ENCODE data around the gene COLGALT1. TPM values are rescaled to one million over a fixed set of nuclear protein-coding genes. Genes with fewer than 3 reads are reported as not detected.

The COLGALT1 gene
- total and polyA plus RNA-seq, 9 of the 15 experiments (the other 6 are each of a cell fraction or from before 2014, with no cell fraction given) = 4.9 to 119 (median 82.6) TPM

GRCh38 chr19:17555480-17555928, at the start of gene COLGALT1 (continued):
- TF ChIP-seq NONO (IDR thresholded peaks at IDR 0.05; ENCODE audit: low read depth in 2 of 2, low read length in 1 of 2) (peak; percentile 67 to 85), ARHGAP35 (IDR thresholded peaks at IDR 0.05; ENCODE audit: partially characterized antibody) (no peak), SIN3A (IDR thresholded peaks at IDR 0.05; ENCODE audit: borderline replicate concordance in 2 of 2, control insufficient read depth in 1 of 2, low read depth in 2 of 2, low read length in 2 of 2) (0 out of 4 replicates have a peak, but pooled peaks of 1 of the 2 experiments have one; percentile 14), RBFOX2 (IDR thresholded peaks at IDR 0.05; ENCODE audit: low read depth, low read length) (no peak), HMGN3 (IDR thresholded peaks at IDR 0.05; ENCODE audit: borderline replicate concordance, extremely low read depth, insufficient read length, low read depth, low read length) (peak; percentile 72), HMG20A (CRISPR knock-in tag; conservative IDR thresholded peaks at IDR 0.05) (no peak), CREB1 (IDR thresholded peaks at IDR 0.05) (peak; percentile 86), CREB1 (CRISPR knock-in tag; IDR thresholded peaks at IDR 0.05) (peak; percentile 87), ZNF57 (CRISPR knock-in tag; IDR thresholded peaks at IDR 0.05) (no peak), CEBPB (tag; IDR thresholded peaks at IDR 0.05) (no peak), CBFA2T3 (IDR thresholded peaks at IDR 0.05) (no peak), GTF3C2 (IDR thresholded peaks at IDR 0.05; ENCODE audit: borderline replicate concordance, extremely low read depth, insufficient read length) (no peak), ZBTB49 (CRISPR knock-in tag; IDR thresholded peaks at IDR 0.05; ENCODE audit: borderline replicate concordance) (no peak), ATF2 (CRISPR knock-in tag; IDR thresholded peaks at IDR 0.05) (peak; percentile 84; the same call in 1 of the 2 replicates), ZNF217 (CRISPR knock-in tag; IDR thresholded peaks at IDR 0.05) (no peak), ZNF133 (CRISPR knock-in tag; IDR thresholded peaks at IDR 0.05) (no peak), TAF1 (IDR thresholded peaks at IDR 0.05; ENCODE audit: control insufficient read depth, extremely low read depth, insufficient read depth, low read length, severe bottlenecking) (peak; percentile 28), E2F8 (IDR thresholded peaks at IDR 0.05; ENCODE audit: low read depth, partially characterized antibody) (no peak), MBD2 (IDR thresholded peaks at IDR 0.05; ENCODE audit: borderline replicate concordance, low read depth) (no peak)

Data from K562 (cell line).